C4-2B (cell line): ENCODE data around the gene FDXACB1.
"Not testable (repeated sequence)": the region's sequence is repeated elsewhere in the genome, so short reads cannot be mapped to it uniquely, and the experiment has no call there.

Experiments used
- H3K27ac ChIP-seq: fragments of 450-650 bp; 2 replicates; pipeline ENCODE4 v1.5.1; 2017
- ZFX ChIP-seq: fragments of 450-650 bp; IDR thresholded peaks from 2 replicates; pipeline ENCODE4 v1.6.1; 2017
- TF ChIP-seq, protein P1 (sequence below): fragments of 450-650 bp; conservative IDR thresholded peaks from 2 replicates; pipeline ENCODE4 v1.5.1; 2017; ENCODE audit warnings: mild to moderate bottlenecking

Gene FDXACB1

DNA sequence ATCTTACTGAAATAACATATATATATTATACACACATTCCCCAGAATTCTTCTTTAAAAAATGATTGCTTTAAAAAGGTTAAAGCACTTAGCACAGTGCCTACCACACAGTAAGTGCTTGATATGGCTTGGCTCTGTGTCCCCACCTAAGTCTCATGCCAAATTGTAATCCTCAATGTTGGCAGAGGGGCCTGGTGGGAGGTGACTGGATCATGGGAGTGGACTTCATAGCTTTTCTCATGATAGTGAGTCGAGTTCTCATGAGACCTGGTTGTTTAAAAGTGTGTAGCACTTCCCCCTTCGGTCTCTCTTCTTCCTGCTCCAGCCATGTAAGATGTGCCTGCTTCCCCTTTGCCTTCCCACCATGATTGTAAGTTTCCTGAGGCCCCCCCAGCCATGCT lies 26.4 kb upstream of the FDXACB1 start:
- no peak overlapping the region for H3K27ac ChIP-seq
- TF ChIP-seq, protein P1, sequence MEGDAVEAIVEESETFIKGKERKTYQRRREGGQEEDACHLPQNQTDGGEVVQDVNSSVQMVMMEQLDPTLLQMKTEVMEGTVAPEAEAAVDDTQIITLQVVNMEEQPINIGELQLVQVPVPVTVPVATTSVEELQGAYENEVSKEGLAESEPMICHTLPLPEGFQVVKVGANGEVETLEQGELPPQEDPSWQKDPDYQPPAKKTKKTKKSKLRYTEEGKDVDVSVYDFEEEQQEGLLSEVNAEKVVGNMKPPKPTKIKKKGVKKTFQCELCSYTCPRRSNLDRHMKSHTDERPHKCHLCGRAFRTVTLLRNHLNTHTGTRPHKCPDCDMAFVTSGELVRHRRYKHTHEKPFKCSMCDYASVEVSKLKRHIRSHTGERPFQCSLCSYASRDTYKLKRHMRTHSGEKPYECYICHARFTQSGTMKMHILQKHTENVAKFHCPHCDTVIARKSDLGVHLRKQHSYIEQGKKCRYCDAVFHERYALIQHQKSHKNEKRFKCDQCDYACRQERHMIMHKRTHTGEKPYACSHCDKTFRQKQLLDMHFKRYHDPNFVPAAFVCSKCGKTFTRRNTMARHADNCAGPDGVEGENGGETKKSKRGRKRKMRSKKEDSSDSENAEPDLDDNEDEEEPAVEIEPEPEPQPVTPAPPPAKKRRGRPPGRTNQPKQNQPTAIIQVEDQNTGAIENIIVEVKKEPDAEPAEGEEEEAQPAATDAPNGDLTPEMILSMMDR, result no peak
- no peak for TF ChIP-seq ZFX

DNA sequence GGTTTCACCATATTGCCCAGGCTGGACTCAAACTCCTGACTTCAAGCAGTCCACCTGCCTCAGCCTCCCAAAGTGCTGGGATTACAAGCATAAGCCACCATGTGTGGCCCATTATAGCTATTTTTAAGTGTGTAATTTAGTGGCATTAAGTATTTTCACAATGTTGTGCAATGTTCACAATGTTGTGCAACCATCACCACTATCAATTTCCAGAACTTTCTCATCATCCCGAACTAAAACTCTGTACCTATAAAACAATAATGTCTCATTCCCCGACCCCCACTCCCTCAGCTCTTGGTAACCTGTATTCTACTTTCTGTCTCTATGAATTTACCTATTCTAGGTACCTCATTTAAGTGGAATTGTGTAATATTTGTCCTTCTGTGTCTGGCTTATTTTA lies 7.9 kb upstream of the FDXACB1 start:
- no peak for TF ChIP-seq ZFX
- TF ChIP-seq, protein P1, result no peak
- H3K27ac ChIP-seq, result no peak overlapping the region

DNA sequence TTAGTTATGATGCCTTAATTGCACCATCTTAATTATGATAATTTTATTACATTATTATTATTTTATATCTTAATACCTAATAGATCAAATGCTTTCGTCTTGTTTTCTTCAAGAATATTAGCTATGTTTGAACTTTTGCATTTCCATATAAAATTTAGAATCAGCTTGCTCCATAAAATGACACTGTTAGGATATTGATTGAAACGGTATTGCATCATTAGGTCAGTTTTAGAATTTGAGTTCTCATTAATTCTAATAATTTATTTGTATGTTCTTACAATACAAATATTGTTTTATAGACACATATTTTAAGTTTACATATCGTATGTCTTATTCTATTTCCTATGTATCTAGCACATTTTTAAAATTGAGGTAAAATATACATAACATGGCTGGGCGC lies 7.1 kb upstream of the FDXACB1 start:
- TF ChIP-seq, protein P1, result no peak
- TF ChIP-seq ZFX, result no peak
- H3K27ac ChIP-seq, result no peak overlapping the region

DNA sequence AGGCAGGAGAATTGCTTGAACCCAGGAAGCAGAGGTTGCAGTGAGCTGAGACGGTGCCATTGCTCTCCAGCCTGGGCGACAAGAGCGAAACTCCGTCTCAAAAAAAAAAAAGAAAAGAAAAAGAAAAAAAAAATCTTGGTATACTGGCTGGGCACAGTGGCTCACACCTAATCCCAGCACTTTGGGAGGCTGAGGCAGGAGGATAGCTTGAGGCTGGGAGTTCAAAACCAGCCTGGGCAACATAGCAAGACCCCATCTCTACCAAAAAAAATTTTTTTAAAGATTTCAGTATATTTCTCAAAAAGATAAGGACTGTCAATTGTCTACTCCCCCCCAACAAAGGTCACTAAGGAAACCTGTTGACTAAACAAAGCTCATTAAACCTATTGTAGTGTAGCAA lies 6.1 kb upstream of the FDXACB1 start:
- not testable (repeated sequence) for H3K27ac ChIP-seq

DNA sequence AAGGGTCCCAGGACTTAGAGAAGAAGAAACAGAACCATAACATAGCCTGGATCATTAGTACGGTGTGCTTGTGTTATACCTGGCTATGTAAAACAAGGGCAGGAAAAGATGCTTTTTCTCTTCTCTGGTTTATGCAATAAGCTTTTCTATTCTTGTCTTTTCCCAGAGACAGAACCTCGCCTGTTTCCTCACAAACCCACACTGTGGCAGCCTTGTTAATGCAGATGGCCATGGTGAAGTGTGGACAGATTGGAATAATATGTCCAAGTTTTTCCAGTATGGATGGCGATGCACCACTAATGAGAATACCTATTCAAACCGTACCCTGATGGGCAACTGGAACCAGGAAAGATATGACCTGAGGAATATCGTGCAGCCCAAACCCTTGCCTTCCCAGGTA lies 3.2 kb upstream of the FDXACB1 start:
- no peak for TF ChIP-seq ZFX
- TF ChIP-seq, protein P1, result no peak
- no peak overlapping the region for H3K27ac ChIP-seq

DNA sequence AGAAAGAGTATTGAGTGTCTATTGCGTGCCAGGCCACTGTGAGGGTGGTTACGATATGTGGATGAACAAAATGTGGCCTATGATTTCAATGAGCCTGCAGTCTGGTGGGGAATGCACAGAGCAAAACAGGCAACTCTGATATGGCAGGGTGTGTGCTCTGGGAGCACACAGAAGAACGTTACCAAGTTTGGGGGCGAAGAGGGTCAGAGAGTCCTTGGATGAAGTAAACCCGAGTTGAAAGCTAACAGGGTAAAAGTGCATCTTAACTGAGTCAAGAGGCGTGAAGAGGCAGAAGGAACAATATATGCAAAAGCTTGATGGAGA lies 634 bp upstream of the FDXACB1 start:
- peak overlapping the region; percentile 86 for H3K27ac ChIP-seq

DNA sequence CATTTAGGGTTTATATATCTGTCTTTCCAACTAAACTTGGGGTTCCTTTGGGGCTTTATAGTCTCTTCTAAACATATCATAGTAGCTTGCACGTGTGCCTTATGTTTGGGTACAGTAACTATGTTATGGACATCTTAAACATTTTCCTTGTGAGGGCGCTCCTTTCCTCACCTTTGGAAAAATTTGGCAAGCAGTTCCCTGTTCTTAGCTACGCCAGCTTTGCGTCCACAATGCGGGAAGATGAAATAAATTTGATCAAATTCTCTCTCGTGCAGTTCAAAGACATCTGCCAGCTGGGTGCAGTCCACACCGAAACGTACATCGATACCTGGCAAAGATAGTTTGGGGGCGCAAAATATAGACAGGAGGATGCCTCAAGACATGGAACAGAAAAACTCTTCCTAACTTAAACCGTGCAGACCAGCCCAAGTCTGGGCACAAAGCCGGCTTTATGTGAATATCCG lies 548 bp downstream of the FDXACB1 start:
- H3K27ac ChIP-seq, result peak overlapping the region; percentile 86
- TF ChIP-seq, protein P1, result no peak
- no peak for TF ChIP-seq ZFX

More for the DNA sequence above, 634 bp upstream of the FDXACB1 start:
- TF ChIP-seq, protein P1, result no peak
- TF ChIP-seq ZFX, result no peak

DNA sequence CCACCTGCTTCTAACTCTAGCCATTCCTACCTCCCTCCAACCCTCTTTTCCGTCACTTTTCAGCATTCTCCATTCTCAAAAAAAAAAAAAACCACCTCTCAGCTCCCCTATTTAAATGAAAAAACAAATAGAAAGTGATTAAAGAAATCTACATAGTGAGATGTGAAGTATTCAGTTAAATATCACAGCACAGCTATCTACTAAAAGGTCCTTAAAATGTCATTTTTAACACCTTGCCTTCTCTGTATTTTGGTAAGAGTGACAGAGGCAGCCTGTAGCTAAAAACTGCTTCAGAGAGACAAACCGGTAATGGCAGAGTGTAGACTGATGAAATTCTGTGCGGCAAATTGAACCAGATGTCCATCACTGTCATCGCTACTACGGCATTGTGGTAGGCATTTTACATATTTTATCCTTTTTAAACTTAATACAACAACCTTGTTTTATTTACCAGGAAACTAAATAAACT lies 7.2 kb downstream of the FDXACB1 start:
- TF ChIP-seq ZFX, result no peak
- TF ChIP-seq, protein P1, result no peak
- peak overlapping the region; percentile 90 for H3K27ac ChIP-seq
